Measurements from ENCODE around the gene ZBED1.

Gene ZBED1

DNA sequence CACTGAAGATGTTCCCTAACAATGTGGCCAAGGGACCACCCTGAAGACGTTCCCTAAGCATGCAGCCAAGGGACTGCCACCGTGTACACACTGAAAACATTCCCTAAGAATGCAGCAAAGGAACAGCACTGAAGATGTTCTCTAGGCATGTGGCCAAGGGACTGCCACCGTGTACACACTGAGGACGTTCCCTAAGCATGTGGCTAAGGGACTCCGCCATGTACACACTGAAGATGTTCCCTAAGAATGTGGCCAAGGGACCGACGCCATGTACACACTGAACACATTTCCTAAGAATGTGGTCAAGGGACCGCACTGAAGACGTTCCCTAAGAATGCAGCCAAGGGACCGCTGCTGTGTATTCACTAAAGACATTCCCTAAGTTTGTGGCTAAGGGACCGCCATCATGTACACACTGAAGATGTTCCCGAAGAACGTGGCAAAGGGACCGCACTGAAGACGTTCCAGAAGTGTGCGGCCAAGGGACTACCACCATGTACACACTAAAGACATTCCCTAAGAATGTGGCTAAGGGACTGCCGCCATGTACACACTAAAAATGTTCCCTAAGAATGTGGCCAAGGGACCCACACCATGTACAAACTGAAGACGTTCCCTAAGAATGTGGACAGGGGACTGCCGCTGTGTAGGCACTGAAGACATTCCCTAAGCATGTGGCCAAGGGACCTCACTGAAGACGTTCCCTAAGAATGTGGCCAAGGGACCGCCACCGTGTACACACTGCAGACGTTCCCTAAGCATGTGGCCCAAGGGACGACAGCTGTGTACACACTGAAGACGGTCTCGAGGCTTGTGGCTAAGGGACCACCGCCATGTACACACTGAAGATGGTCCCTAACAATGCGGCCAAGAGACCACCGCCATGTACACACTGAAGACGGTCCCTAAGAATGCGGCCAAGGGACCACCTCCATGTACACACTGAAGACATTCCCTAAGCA is 54.8 kb downstream of the ZBED1 start:
- in situ Hi-C loops (cut with HindIII; ENCODE audit: low pct_ligation_motif_present, low pct_unique_long_range_greater_than_20kb, low sequenced_read_pairs): no loop called here
- no peak for DNase-seq

DNA sequence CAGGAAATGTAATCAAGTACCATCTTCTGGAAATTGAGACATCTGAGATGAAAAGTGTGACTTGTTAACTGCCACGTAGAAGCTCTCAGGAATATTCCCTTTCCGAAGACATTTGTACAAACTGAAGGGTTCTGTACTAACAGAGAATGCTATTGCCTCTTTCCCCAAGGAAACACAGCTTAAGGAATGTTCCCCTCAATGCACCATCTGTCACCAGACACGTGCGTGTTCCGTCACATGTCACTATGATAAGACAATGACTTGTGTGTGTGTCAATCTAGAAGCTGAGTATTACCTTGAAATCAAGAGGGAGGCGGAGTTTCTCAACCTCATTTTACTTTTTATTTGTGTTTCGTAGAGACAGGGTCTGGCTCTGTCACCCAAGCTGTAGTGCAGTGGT is 58.1 kb downstream of the ZBED1 start:
- in situ Hi-C loops (cut with HindIII; ENCODE audit: low pct_ligation_motif_present, low pct_unique_long_range_greater_than_20kb, low sequenced_read_pairs): no loop called here

DNA sequence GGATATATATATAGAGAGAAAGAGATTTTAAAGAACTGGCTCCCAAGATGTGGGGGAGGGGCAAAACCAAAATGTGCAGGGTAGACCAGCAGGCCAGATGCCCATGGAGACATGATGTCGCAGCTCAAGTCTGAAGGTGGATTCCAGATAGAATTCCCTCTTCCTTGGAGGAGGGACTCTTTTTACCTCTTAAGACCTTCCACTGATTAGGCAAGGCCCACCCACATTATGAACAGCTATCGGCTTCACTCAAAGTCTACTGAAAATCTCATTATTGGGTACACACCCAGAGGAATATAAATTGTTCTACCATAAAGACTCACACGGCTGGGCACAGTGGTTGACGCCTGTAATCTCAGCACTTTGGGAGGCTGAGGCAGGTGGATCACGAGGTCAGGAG is 59.3 kb downstream of the ZBED1 start:
- DNase-seq: no peak
- in situ Hi-C loops (cut with HindIII; ENCODE audit: low pct_ligation_motif_present, low pct_unique_long_range_greater_than_20kb, low sequenced_read_pairs): no loop called here

More for the DNA sequence above, 58.1 kb downstream of the ZBED1 start:
- no peak for DNase-seq

DNA sequence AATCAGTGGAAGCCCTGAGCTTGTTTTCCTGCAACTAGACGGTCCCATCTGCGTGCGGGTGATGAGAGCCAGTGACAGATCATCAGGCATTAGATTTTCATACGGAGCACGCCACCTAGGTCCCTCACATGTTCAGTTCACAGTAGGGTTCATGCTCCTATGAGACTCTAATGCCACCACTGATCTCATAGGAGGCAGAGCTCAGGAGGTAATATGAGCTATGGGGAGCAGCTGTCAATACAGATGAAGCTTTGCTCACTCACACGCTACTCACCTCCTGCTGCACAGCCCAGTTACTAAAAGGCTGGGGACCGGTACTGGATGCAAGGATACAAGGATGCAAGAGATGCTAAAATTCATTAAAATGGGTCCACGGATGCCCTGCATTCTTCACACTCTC is 61.2 kb downstream of the ZBED1 start:
- in situ Hi-C loops (cut with HindIII; ENCODE audit: low pct_ligation_motif_present, low pct_unique_long_range_greater_than_20kb, low sequenced_read_pairs): no loop called here
- DNase-seq: no peak
